Measurements from ENCODE around the gene CDS2.

Gene CDS2

GRCh38 chr20:5160882-5161281 lies 34.1 kb downstream of the CDS2 start:
- Histone ChIP-seq H3K27me3 (ENCODE audit: control insufficient read depth, insufficient read depth, low read length) (no peaks in the 10 kb centered on the region), H3K4me3 (ENCODE audit: low read length) (no peak overlapping the region), H3K9me3 (ENCODE audit: control insufficient read depth, low read length) (no peaks in the 10 kb centered on the region), H3K36me3 (ENCODE audit: control insufficient read depth, insufficient read depth, low read length) (no peaks in the 10 kb centered on the region), H3K9ac (ENCODE audit: low read length) (no peak overlapping the region), H3K4me1 (ENCODE audit: control insufficient read depth, insufficient read depth, low read length) (no peaks in the 10 kb centered on the region)

- H3K4me1 ChIP-seq (ENCODE audit: control insufficient read depth, insufficient read depth, low read length) = no peaks in the 10 kb centered on the region
Measured at GRCh38 chr20:5161536-5162164, 34.8 kb downstream of the CDS2 start.

GRCh38 chr20:5164645-5165625 lies 38.1 kb downstream of the CDS2 start:
- no peak overlapping the region for H3K9ac ChIP-seq (ENCODE audit: low read length)
- no peaks in the 10 kb centered on the region for H3K27me3 ChIP-seq (ENCODE audit: control insufficient read depth, insufficient read depth, low read length)
- H3K9me3 ChIP-seq (ENCODE audit: control insufficient read depth, low read length) = no peaks in the 10 kb centered on the region
- H3K4me1 ChIP-seq (ENCODE audit: control insufficient read depth, insufficient read depth, low read length) = peaks cover 9% of the 10 kb centered on the region
- no peaks in the 10 kb centered on the region for H3K36me3 ChIP-seq (ENCODE audit: control insufficient read depth, insufficient read depth, low read length)
- H3K4me3 ChIP-seq (ENCODE audit: low read length) = no peak overlapping the region

More at GRCh38 chr20:5161536-5162164, 34.8 kb downstream of the CDS2 start:
- Histone ChIP-seq H3K9me3 (ENCODE audit: control insufficient read depth, low read length) (no peaks in the 10 kb centered on the region), H3K9ac (ENCODE audit: low read length) (no peak overlapping the region), H3K27me3 (ENCODE audit: control insufficient read depth, insufficient read depth, low read length) (no peaks in the 10 kb centered on the region), H3K36me3 (ENCODE audit: control insufficient read depth, insufficient read depth, low read length) (no peaks in the 10 kb centered on the region), H3K4me3 (ENCODE audit: low read length) (no peak overlapping the region)

- peak overlapping the region; percentile 24 for H3K9ac ChIP-seq (ENCODE audit: low read length)
- peaks cover 4% of the 10 kb centered on the region for H3K36me3 ChIP-seq (ENCODE audit: control insufficient read depth, insufficient read depth, low read length)
- no peak overlapping the region for H3K4me3 ChIP-seq (ENCODE audit: low read length)
- H3K9me3 ChIP-seq (ENCODE audit: control insufficient read depth, low read length) = no peaks in the 10 kb centered on the region
- peaks cover 9% of the 10 kb centered on the region for H3K4me1 ChIP-seq (ENCODE audit: control insufficient read depth, insufficient read depth, low read length)
- H3K27me3 ChIP-seq (ENCODE audit: control insufficient read depth, insufficient read depth, low read length) = no peaks in the 10 kb centered on the region
Measured at GRCh38 chr20:5168651-5169396, 42.0 kb downstream of the CDS2 start.

- Histone ChIP-seq H3K36me3 (ENCODE audit: control insufficient read depth, insufficient read depth, low read length) (peaks cover 4% of the 10 kb centered on the region), H3K27me3 (ENCODE audit: control insufficient read depth, insufficient read depth, low read length) (no peaks in the 10 kb centered on the region), H3K9ac (ENCODE audit: low read length) (no peak overlapping the region), H3K9me3 (ENCODE audit: control insufficient read depth, low read length) (no peaks in the 10 kb centered on the region), H3K4me1 (ENCODE audit: control insufficient read depth, insufficient read depth, low read length) (peaks cover 9% of the 10 kb centered on the region), H3K4me3 (ENCODE audit: low read length) (no peak overlapping the region)
Measured at GRCh38 chr20:5170341-5170740, 43.5 kb downstream of the CDS2 start.

- no peaks in the 10 kb centered on the region for H3K27me3 ChIP-seq (ENCODE audit: control insufficient read depth, insufficient read depth, low read length)
- H3K4me3 ChIP-seq (ENCODE audit: low read length) = no peak overlapping the region
- H3K36me3 ChIP-seq (ENCODE audit: control insufficient read depth, insufficient read depth, low read length) = peaks cover 4% of the 10 kb centered on the region
- no peaks in the 10 kb centered on the region for H3K9me3 ChIP-seq (ENCODE audit: control insufficient read depth, low read length)
- H3K9ac ChIP-seq (ENCODE audit: low read length) = no peak overlapping the region
- peaks cover 9% of the 10 kb centered on the region for H3K4me1 ChIP-seq (ENCODE audit: control insufficient read depth, insufficient read depth, low read length)
Measured at GRCh38 chr20:5171064-5171789, 44.4 kb downstream of the CDS2 start.

- no peaks in the 10 kb centered on the region for H3K27me3 ChIP-seq (ENCODE audit: control insufficient read depth, insufficient read depth, low read length)
- H3K9me3 ChIP-seq (ENCODE audit: control insufficient read depth, low read length) = no peaks in the 10 kb centered on the region
- no peak overlapping the region for H3K9ac ChIP-seq (ENCODE audit: low read length)
- H3K36me3 ChIP-seq (ENCODE audit: control insufficient read depth, insufficient read depth, low read length) = peaks cover 4% of the 10 kb centered on the region
- no peak overlapping the region for H3K4me3 ChIP-seq (ENCODE audit: low read length)
- H3K4me1 ChIP-seq (ENCODE audit: control insufficient read depth, insufficient read depth, low read length) = peaks cover 9% of the 10 kb centered on the region
Measured at GRCh38 chr20:5171790-5172164, 45.0 kb downstream of the CDS2 start.

GRCh38 chr20:5172167-5172601 lies 45.4 kb downstream of the CDS2 start:
- Histone ChIP-seq H3K4me3 (ENCODE audit: low read length) (no peak overlapping the region), H3K36me3 (ENCODE audit: control insufficient read depth, insufficient read depth, low read length) (peaks cover 4% of the 10 kb centered on the region), H3K27me3 (ENCODE audit: control insufficient read depth, insufficient read depth, low read length) (no peaks in the 10 kb centered on the region), H3K9me3 (ENCODE audit: control insufficient read depth, low read length) (no peaks in the 10 kb centered on the region), H3K9ac (ENCODE audit: low read length) (no peak overlapping the region), H3K4me1 (ENCODE audit: control insufficient read depth, insufficient read depth, low read length) (peaks cover 9% of the 10 kb centered on the region)

GRCh38 chr20:5172903-5173463 lies 46.2 kb downstream of the CDS2 start:
- Histone ChIP-seq H3K4me1 (ENCODE audit: control insufficient read depth, insufficient read depth, low read length) (peaks cover 9% of the 10 kb centered on the region), H3K9me3 (ENCODE audit: control insufficient read depth, low read length) (no peaks in the 10 kb centered on the region), H3K9ac (ENCODE audit: low read length) (no peak overlapping the region), H3K27me3 (ENCODE audit: control insufficient read depth, insufficient read depth, low read length) (no peaks in the 10 kb centered on the region), H3K36me3 (ENCODE audit: control insufficient read depth, insufficient read depth, low read length) (peaks cover 4% of the 10 kb centered on the region), H3K4me3 (ENCODE audit: low read length) (no peak overlapping the region)

- peaks cover 7% of the 10 kb centered on the region for H3K4me1 ChIP-seq (ENCODE audit: control insufficient read depth, insufficient read depth, low read length)
Measured at GRCh38 chr20:5173751-5174150, 46.9 kb downstream of the CDS2 start.

GRCh38 chr20:5177071-5177470 lies 50.3 kb downstream of the CDS2 start:
- Histone ChIP-seq H3K9ac (ENCODE audit: low read length) (no peak overlapping the region), H3K4me1 (ENCODE audit: control insufficient read depth, insufficient read depth, low read length) (no peaks in the 10 kb centered on the region), H3K4me3 (ENCODE audit: low read length) (no peak overlapping the region), H3K36me3 (ENCODE audit: control insufficient read depth, insufficient read depth, low read length) (peaks cover 4% of the 10 kb centered on the region), H3K27me3 (ENCODE audit: control insufficient read depth, insufficient read depth, low read length) (no peaks in the 10 kb centered on the region), H3K9me3 (ENCODE audit: control insufficient read depth, low read length) (no peaks in the 10 kb centered on the region)

More at GRCh38 chr20:5173751-5174150, 46.9 kb downstream of the CDS2 start:
- Histone ChIP-seq H3K9me3 (ENCODE audit: control insufficient read depth, low read length) (no peaks in the 10 kb centered on the region), H3K4me3 (ENCODE audit: low read length) (no peak overlapping the region), H3K27me3 (ENCODE audit: control insufficient read depth, insufficient read depth, low read length) (no peaks in the 10 kb centered on the region), H3K36me3 (ENCODE audit: control insufficient read depth, insufficient read depth, low read length) (peaks cover 4% of the 10 kb centered on the region), H3K9ac (ENCODE audit: low read length) (no peak overlapping the region)

Measured in mucosa of stomach (tissue), 1 donor.